Measurements from ENCODE around the gene DPP8.

The DPP8 gene

DNA sequence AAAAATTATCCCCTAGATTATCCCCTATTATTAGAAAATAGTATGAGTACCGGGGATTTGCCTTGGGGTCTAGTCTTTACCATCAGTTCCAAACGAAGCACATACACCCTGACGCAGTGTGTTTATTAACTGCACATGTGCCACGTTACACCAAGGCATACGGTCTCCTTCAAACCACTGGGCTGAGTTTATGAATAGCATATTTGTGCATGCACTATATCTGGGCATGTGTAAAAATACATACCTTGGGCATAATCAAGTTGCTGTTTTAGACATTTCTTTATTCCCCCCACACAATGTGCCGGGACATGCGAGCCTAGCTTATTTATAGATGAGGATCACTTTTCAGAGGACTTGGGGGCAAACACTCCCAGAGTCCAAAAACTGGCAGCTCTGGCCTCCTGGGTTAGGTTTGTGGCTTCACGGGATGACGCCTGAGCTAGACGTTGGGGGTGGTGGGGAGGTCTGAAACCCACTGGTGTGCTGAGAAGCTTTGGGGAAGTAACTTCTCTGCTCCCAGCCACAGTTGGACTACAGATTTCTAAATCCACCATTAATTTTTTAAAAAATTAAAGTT is 111.0 kb downstream of the DPP8 start:
- Histone ChIP-seq H2BK15ac (ENCODE audit: low read depth, poor library complexity, severe bottlenecking) (no peak overlapping the region), H3K9ac (ENCODE audit: low read length) (no peak overlapping the region), H3K79me1 (replicated peaks; ENCODE audit: low read length, poor library complexity, severe bottlenecking) (peaks cover 12% of the 10 kb centered on the region), H2BK12ac (ENCODE audit: low read length in 2 of 2) (no peak overlapping the region), H4K91ac (ENCODE audit: low read length) (no peak overlapping the region), H2AFZ (ENCODE audit: low read depth, low read length) (no peak overlapping the region), H3K18ac (ENCODE audit: low read depth in 1 of 2, low read length in 2 of 2) (no peak overlapping the region), H3K23ac (ENCODE audit: low read length in 2 of 2) (no peak overlapping the region), H4K8ac (ENCODE audit: low read length) (no peak overlapping the region), H3K4me2 (ENCODE audit: low read length, poor library complexity, severe bottlenecking) (no peak overlapping the region), H3K14ac (ENCODE audit: low read length in 2 of 2) (no peak overlapping the region), H3K36me3 (ENCODE audit: control insufficient read depth in 1 of 2, insufficient read depth in 2 of 2, low read depth in 1 of 2, low read length in 2 of 2) (peaks cover 0 to 12% of the 10 kb centered on the region in 2 experiments), H3K9me3 (ENCODE audit: control insufficient read depth, low read length) (no peaks in the 10 kb centered on the region), H3K4me1 (ENCODE audit: control insufficient read depth, insufficient read depth, low read depth, low read length) (peaks cover 32% of the 10 kb centered on the region), H3K4me3 (ENCODE audit: insufficient read depth in 1 of 2, low read depth in 1 of 2, low read length in 2 of 2) (no peak overlapping the region), H3K27me3 (ENCODE audit: control insufficient read depth in 1 of 2, insufficient read depth in 1 of 2, low read length in 2 of 2) (peaks cover 0 to 12% of the 10 kb centered on the region in 2 experiments), H3K4ac (ENCODE audit: low read depth in 1 of 2, low read length in 2 of 2) (no peak overlapping the region), H3K27ac (ENCODE audit: low read length, poor library complexity, severe bottlenecking) (no peak overlapping the region), H2BK120ac (ENCODE audit: low read depth, low read length) (no peak overlapping the region), H2BK5ac (ENCODE audit: low read depth, low read length, poor library complexity, severe bottlenecking) (no peak overlapping the region), H2AK5ac (ENCODE audit: low read length, severe bottlenecking) (peak overlapping the region; percentile 17)
- no peak for DNase-seq
- 90% methylated on average over 9 of the region's 10 CpGs for WGBS

DNA sequence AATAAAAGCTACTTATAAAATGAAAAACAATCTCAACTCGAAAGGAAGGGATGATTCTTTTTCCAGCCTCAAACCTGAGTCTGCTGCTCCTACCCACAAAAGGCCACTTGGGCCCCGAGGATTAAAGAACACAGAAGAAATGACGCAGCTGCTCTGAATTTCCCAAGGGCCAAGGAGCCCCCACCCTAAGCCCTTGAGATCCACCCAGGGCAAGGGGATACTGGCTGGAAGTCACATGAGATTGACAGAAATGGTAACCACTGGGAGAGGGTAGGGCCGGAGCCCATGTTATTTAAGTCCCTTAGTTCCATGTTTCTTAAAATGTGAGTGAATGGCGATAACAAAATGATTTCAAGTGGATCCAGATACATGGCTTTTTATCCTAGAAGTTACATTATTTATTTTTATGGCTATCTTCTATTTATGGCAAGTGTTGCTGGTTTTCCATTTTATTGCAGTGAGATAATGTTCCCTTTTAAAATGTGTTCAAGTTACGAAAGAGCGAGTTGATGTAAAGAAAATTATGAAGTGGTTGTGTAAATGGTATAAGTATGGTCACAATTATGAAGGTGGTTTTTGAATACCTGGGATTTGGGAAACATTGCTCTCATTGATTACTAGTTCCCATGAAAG is 111.6 kb downstream of the DPP8 start:
- Histone ChIP-seq H3K79me1 (replicated peaks; ENCODE audit: low read length, poor library complexity, severe bottlenecking) (peaks cover 12% of the 10 kb centered on the region), H3K14ac (ENCODE audit: low read length in 2 of 2) (no peak overlapping the region), H3K23ac (ENCODE audit: low read length in 2 of 2) (no peak overlapping the region), H3K4me2 (ENCODE audit: low read length, poor library complexity, severe bottlenecking) (no peak overlapping the region), H3K4me1 (ENCODE audit: control insufficient read depth, insufficient read depth, low read depth, low read length) (peaks cover 30% of the 10 kb centered on the region), H3K18ac (ENCODE audit: low read depth in 1 of 2, low read length in 2 of 2) (no peak overlapping the region), H3K27ac (ENCODE audit: low read length, poor library complexity, severe bottlenecking) (no peak overlapping the region), H4K8ac (ENCODE audit: low read length) (no peak overlapping the region), H2BK15ac (ENCODE audit: low read depth, poor library complexity, severe bottlenecking) (no peak overlapping the region), H2BK120ac (ENCODE audit: low read depth, low read length) (no peak overlapping the region), H2AFZ (ENCODE audit: low read depth, low read length) (no peak overlapping the region), H3K27me3 (ENCODE audit: control insufficient read depth in 1 of 2, insufficient read depth in 1 of 2, low read length in 2 of 2) (peaks cover 0 to 12% of the 10 kb centered on the region in 2 experiments), H4K91ac (ENCODE audit: low read length) (no peak overlapping the region), H2AK5ac (ENCODE audit: low read length, severe bottlenecking) (peak overlapping the region; percentile 29), H2BK12ac (ENCODE audit: low read length in 2 of 2) (no peak overlapping the region), H3K9ac (ENCODE audit: low read length) (no peak overlapping the region), H3K4ac (ENCODE audit: low read depth in 1 of 2, low read length in 2 of 2) (no peak overlapping the region), H2BK5ac (ENCODE audit: low read depth, low read length, poor library complexity, severe bottlenecking) (no peak overlapping the region), H3K36me3 (ENCODE audit: control insufficient read depth in 1 of 2, insufficient read depth in 2 of 2, low read depth in 1 of 2, low read length in 2 of 2) (peaks cover 0 to 11% of the 10 kb centered on the region in 2 experiments), H3K9me3 (ENCODE audit: control insufficient read depth, low read length) (no peaks in the 10 kb centered on the region), H3K4me3 (ENCODE audit: insufficient read depth in 1 of 2, low read depth in 1 of 2, low read length in 2 of 2) (no peak overlapping the region)
- WGBS, result 91% methylated on average over 6 of the region's 7 CpGs
- DNase-seq, result no peak

DNA sequence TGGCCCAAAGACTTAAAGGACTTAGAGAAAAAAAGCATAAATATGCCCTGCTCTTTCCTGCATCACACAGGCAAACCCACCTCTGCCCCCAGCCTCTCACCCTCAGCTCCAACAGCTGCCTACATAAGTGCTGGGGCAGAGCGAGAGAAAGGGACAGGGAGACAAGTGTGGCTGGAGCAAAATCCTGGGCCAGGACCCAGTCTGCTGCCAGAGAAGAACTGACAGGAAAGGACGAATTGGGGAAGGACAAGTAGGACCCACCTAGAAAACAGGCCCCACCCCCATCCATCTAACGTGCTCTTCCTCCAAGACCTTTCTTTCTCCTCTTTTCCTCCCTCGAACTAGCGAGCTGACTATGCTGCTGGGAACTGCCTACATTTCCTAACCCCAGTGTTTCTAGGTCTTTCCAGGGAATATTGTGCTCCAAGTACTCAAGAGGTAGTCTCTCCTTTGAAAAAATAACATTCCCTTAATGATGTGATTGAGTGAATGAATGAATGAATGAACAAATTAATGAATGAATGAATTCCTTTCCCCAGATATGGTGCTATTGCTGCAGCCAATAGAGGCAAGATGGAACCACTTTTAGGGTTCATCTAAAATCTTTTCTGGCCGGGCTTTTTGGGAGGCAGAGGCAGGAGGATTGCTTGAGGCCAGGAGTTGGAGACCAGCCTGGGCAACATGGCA is 113.2 kb downstream of the DPP8 start:
- Histone ChIP-seq H2BK12ac (ENCODE audit: low read length in 2 of 2) (no peak overlapping the region), H3K4ac (ENCODE audit: low read depth in 1 of 2, low read length in 2 of 2) (no peak overlapping the region), H3K18ac (ENCODE audit: low read depth in 1 of 2, low read length in 2 of 2) (no peak overlapping the region), H3K36me3 (ENCODE audit: control insufficient read depth in 1 of 2, insufficient read depth in 2 of 2, low read depth in 1 of 2, low read length in 2 of 2) (peaks cover 0 to 20% of the 10 kb centered on the region in 2 experiments), H3K4me2 (ENCODE audit: low read length, poor library complexity, severe bottlenecking) (no peak overlapping the region), H2AFZ (ENCODE audit: low read depth, low read length) (no peak overlapping the region), H2BK120ac (ENCODE audit: low read depth, low read length) (no peak overlapping the region), H2BK15ac (ENCODE audit: low read depth, poor library complexity, severe bottlenecking) (no peak overlapping the region), H4K91ac (ENCODE audit: low read length) (no peak overlapping the region), H2BK5ac (ENCODE audit: low read depth, low read length, poor library complexity, severe bottlenecking) (no peak overlapping the region), H3K27me3 (ENCODE audit: control insufficient read depth in 1 of 2, insufficient read depth in 1 of 2, low read length in 2 of 2) (peaks cover 0 to 7% of the 10 kb centered on the region in 2 experiments), H3K27ac (ENCODE audit: low read length, poor library complexity, severe bottlenecking) (no peak overlapping the region), H3K9me3 (ENCODE audit: control insufficient read depth, low read length) (no peaks in the 10 kb centered on the region), H3K14ac (ENCODE audit: low read length in 2 of 2) (no peak overlapping the region), H3K4me3 (ENCODE audit: insufficient read depth in 1 of 2, low read depth in 1 of 2, low read length in 2 of 2) (no peak overlapping the region), H2AK5ac (ENCODE audit: low read length, severe bottlenecking) (no peak overlapping the region), H3K23ac (ENCODE audit: low read length in 2 of 2) (no peak overlapping the region), H3K79me1 (replicated peaks; ENCODE audit: low read length, poor library complexity, severe bottlenecking) (peaks cover 12% of the 10 kb centered on the region), H3K9ac (ENCODE audit: low read length) (no peak overlapping the region), H3K4me1 (ENCODE audit: control insufficient read depth, insufficient read depth, low read depth, low read length) (peaks cover 19% of the 10 kb centered on the region), H4K8ac (ENCODE audit: low read length) (no peak overlapping the region)
- 75% methylated on average over 5 of the region's 6 CpGs for WGBS
- no peak for DNase-seq

- no peak overlapping the region for H4K91ac ChIP-seq (ENCODE audit: low read length)
- H2BK5ac ChIP-seq (ENCODE audit: low read depth, low read length, poor library complexity, severe bottlenecking), result no peak overlapping the region
- no peak overlapping the region for H2AFZ ChIP-seq (ENCODE audit: low read depth, low read length)
- peaks cover 12% of the 10 kb centered on the region for H3K79me1 ChIP-seq (replicated peaks; ENCODE audit: low read length, poor library complexity, severe bottlenecking)
- H2AK5ac ChIP-seq (ENCODE audit: low read length, severe bottlenecking), result no peak overlapping the region
- H3K14ac ChIP-seq (ENCODE audit: low read length in 2 of 2), result no peak overlapping the region
- H3K9ac ChIP-seq (ENCODE audit: low read length), result no peak overlapping the region
- 90% methylated on average over 4 of the region's 4 CpGs for WGBS
- H3K18ac ChIP-seq (ENCODE audit: low read depth in 1 of 2, low read length in 2 of 2), result no peak overlapping the region
- H3K4me1 ChIP-seq (ENCODE audit: control insufficient read depth, insufficient read depth, low read depth, low read length), result peaks cover 9% of the 10 kb centered on the region
- H3K36me3 ChIP-seq (ENCODE audit: control insufficient read depth in 1 of 2, insufficient read depth in 2 of 2, low read depth in 1 of 2, low read length in 2 of 2), result peaks cover 0 to 24% of the 10 kb centered on the region in 2 experiments
- H3K4ac ChIP-seq (ENCODE audit: low read depth in 1 of 2, low read length in 2 of 2), result no peak overlapping the region
- H3K4me2 ChIP-seq (ENCODE audit: low read length, poor library complexity, severe bottlenecking), result no peak overlapping the region
- no peak overlapping the region for H3K27ac ChIP-seq (ENCODE audit: low read length, poor library complexity, severe bottlenecking)
- no peak overlapping the region for H3K4me3 ChIP-seq (ENCODE audit: insufficient read depth in 1 of 2, low read depth in 1 of 2, low read length in 2 of 2)
- H2BK12ac ChIP-seq (ENCODE audit: low read length in 2 of 2), result no peak overlapping the region
- H3K9me3 ChIP-seq (ENCODE audit: control insufficient read depth, low read length), result no peaks in the 10 kb centered on the region
- H4K8ac ChIP-seq (ENCODE audit: low read length), result no peak overlapping the region
- H3K23ac ChIP-seq (ENCODE audit: low read length in 2 of 2), result no peak overlapping the region
- no peak overlapping the region for H2BK15ac ChIP-seq (ENCODE audit: low read depth, poor library complexity, severe bottlenecking)
- H2BK120ac ChIP-seq (ENCODE audit: low read depth, low read length), result no peak overlapping the region
- DNase-seq, result no peak
- H3K27me3 ChIP-seq (ENCODE audit: control insufficient read depth in 1 of 2, insufficient read depth in 1 of 2, low read length in 2 of 2), result peaks cover 0 to 7% of the 10 kb centered on the region in 2 experiments
Measured at GRCh38 chr15:65402961-65403360, 114.5 kb downstream of the DPP8 start.

All from mesenchymal stem cell (in vitro differentiated cells and primary cell).